ENCODE data around the gene SCN8A.
"Not testable (repeated sequence)": the region's sequence is repeated elsewhere in the genome, so short reads cannot be mapped to it uniquely, and the experiment has no call there.

The SCN8A gene

DNA sequence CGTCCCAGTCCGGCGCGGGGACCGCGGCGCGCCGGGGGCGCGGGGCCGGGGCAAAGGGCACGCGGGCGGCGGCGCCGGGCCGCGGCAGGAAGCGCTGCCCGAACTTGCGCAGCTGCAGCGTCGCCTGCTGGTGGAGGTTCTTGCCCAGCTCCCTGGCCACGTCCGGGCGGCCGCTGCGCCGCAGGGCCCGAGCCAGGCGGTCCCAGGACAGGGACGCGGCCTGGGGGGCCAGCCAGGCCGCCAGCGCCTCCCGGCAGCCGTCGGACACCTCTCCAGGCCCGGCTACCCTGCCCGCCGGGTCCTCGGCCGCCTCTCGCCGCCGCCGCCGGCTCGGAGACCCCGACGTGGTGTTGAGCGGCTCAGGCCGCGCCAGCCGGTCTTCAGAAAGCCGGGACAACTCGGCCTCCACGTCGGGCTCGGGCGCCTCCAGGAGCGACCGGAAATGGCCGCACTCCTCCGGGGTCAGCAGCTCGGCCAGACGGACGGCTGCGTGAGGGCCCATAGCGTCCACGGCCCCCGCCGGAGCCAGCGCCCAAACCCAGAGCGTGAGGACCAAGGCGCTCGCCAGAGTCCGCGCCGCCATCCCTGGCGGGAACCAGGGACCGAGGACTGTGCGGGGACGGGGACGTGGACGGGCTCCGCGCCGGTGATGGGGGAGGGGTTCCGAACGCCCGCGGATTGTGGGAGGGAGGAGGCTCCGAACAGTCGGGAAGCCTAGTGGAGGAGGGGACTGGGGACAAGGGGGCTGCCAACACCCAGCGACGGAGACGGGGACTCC is 223.5 kb downstream of the SCN8A start:
- DNase-seq (ENCODE audit: low read depth in 2 of 2) = peak in 1 of 2 donors; percentile 46

DNA sequence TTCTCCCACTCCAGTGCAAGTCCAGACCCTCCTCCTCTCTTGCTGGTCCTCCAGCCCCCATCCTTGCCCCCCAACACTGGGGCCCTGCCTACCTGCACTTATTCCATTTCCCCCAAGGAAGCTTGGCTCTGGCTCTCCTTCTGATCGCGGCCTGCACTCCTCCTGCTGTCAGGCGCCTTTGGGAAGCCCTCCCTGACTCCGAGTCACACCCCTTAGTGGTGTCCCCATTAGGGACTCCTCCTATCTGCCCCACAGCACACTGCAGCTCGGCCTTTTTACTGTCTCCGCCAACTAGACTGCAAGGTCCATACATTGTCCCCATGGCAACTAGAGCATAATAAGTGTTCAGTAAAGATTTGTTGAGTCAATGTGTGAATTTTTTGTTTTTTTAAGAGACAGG is 224.5 kb downstream of the SCN8A start:
- DNase-seq (ENCODE audit: low read depth in 2 of 2) = no peak

DNA sequence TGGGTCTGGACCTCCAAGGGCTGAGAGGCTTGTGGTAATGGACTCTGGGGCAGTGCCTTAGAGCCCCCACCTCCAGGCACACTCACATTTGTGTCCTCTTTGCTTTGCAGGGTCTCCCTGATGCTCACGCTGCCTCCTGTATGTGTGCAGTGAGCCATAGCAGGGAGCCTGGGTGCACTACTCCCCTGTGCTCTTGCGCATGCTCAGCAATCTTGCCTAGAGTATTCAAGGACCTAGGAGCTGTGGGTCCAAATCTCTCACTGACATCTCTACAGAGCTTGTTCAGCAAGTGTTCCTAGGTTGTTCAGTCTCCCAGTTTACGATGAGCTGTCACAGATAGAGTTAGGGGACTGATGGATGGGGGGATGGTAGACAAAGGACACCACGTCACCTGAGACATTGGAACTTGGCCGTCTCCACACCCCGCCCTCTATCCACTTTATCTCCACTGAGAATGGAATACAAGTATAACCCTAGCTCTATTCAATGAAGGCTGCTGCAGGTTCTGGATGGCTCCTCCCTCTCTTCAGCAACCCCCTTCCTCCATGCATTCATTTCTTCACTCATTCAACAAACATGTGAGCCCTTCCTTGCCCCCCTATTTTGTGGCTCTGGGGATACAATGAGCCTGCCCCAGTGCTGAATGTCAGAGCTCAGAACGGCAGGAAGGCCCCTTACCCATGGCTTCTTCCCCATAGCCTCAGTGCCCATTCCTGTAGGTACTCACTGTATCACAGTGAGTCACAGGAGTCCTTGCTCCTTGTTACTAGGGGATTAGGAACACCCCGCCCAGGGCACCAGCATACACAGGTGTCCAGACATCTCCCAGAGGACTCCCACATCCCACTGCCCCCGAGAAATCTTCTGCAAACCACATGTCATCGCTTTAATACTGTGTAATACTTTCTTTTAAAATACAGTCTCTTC is 226.3 kb downstream of the SCN8A start:
- DNase-seq (ENCODE audit: low read depth in 2 of 2) = no peak

DNA sequence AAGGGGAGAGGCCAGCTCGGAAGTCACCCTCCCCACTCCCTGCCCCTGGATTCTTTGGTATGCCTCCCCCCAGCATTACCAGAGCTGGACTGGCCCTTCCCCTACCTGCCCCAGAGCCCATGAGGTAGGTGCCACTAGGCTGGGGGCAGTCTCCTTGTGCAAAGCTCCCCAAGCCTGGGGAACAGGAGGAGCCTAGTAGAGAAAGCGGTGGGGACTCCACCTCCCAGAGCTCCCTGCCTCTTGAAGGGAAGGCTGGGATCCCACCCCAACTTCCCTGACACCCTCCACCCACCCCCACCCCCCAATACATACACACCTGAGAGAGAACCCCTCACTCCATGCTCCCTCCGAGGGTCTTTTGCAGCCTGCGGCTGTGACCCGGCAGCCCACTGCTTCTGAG is 227.1 kb downstream of the SCN8A start:
- DNase-seq (ENCODE audit: low read depth in 2 of 2) = no peak

DNA sequence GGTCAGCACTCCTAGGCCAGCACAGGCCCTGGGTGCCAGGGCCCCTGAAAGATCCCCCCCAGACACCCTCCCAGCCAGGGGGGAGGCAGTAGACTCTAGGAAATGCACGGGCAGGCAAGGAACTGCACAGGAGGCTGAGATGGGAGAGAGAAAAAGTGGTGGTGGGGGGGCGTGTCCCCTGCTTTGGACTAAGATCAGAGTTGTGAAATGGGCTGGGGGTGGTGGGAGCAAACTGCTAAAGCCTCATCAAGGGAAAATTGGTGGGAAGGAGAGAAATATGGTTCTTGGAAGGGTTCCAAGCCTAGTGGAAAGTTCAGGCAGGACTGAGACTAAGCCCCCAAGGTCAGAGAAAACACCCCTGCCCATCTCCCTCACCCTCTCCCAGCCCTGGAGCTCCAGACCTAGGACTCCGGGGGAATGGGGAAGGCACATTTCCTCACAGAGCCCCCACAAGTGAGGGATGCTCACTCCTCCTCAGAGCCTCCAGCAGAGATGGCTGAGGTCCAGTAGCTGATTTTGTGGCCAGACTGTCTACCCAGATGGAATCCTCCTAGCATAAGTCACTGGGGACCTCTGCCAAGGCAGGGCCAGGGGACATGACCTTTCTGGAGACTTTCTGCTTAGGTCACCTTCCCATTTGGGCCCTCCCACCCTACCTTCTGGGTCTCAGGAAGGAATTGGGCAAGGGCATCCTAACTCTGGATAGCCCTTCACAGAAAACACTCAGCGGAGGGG is 227.7 kb downstream of the SCN8A start:
- no peak for DNase-seq (ENCODE audit: low read depth in 2 of 2)

DNA sequence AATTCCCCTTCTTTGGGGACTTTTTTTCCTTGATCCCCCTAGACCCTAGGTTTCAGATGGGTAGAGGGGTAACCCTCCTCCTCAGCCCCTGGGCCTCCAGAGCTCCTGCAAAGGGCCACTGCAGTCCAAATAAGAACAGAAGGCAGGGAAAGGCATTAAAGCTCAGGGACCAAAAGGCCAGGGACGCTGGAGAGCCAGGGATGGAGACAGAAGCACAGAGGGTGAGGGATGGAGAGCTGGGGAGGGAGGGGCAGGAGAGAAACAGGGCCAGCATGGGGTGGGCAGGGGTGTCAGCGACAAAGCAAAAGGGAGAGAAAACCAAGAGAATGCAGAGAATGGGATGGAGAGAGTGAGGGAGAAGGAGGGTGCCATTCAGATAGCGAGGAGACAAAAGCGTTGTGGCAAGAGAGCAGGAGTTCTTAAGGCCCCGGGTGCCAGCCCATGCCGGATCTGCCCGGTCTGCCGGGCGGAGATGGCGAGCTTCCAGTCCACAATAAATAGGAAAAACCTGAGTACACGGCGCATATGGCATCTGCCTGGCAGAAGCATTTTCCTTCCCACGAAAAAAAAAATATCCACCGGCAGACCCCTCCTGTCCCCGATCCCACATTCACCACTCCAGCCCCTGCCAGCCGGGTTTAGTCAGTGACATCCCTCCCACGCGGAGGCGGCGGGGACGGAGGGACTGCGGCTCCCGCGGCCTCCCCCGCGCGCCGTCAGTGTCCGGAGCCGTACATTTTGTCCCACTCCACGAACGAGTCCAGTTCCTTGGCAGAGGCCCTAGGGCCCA is 228.9 kb downstream of the SCN8A start:
- no peak for DNase-seq (ENCODE audit: low read depth in 2 of 2)

DNA sequence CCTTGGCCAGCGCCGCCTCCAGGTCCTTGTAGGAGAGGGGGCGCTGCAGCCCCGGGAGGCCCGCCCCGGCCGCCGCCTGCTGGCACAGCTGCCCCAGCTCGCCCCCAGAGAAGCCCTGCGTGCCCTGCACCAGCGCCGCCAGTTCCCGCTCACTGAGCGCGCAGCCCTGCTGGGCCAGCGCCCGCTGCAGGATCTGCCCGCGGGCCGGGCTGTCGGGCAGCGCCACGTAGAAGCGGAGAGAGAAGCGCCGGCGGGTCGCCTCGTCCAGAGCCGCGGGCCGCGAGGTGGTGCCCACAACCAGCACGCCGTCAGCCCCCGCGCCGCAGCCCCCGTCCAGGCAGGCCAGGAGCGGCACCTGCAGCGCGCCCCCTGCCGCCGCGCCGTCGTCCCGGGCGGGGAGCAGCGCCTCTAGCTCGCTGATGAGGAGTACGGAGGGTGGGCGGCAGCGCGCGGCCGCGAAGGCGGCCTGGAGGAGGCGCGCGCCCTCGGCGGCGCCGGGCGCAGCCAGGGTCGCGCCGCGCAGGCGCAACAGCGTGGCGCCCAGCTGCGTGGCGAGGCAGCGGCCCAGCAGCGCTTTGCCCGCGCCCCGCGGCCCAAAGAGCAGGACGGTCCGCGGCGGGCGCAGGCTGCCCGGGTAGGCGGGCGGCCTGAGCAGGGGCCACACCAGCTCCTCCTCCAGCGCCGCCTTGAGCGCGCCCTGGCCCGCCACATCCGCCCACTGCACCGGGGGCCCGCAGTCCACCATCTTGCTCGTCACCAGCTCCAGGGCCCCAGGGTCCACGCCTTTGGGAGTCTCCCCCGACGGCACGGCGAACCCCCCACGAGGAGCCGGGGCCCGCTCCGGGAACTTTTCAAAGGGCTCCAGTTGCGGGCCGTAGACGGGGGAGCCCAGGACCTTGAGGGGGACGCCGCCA is 229.8 kb downstream of the SCN8A start:
- peak; percentile 66 to 80 for DNase-seq (ENCODE audit: low read depth in 2 of 2)

DNA sequence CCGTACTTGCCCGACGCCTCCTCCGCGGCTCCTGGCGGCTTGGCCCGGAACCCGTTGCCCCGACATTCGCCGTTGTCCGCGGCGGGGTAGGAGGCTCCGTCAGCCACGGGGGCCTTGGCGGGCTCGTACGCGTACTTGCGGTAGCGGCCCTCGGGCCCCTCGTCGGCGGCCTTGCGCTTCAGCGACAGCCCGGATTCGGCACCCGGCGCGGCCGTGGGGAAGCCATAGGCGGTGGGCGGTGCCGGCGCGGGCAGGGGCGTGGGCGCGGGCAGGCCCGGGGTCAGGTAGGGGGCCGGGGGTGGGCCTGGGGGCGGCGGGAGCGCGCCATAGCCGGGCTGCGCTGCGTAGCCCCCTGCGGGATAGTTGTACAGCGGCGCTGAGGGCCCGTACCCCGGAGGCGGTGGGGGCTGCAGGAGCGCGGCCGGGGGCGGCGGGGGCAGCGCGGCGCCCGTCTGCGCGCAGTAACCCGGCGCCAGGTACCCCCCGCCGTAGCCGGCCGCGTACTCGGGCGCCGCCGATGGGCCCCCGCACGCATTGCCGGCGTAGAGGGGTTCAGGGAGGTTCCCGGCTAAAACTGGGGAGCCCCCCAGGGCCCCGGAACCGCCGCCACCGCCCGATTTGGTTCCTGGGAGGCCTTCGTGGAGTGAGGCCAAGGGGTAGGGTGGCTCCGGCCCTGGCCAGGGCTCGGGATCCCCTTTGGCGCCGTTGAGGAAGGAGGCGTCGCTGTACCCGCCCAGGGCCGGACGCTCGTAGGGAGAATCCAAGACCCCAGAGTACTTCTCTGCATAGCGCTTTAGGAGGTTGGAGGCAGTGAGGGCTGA is 230.6 kb downstream of the SCN8A start:
- DNase-seq (ENCODE audit: low read depth in 2 of 2) = peak; percentile 15 to 43

DNA sequence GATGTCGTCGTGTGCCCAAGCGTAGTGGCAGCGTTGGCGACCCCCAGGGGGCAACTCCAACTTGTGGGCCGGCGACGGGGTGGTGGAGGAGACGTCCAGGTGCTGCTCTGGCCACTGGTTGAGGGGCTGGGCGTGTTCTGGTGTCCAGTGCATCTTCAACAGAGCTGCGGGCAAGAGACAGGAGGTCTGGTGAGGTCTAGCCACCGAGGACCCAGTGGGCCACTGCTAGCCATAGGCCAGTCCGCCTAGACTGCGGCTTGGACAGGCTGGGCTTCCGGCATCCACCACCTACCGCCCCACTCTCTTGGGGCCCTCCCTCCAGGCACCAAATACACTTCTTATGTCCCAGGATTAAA is 231.2 kb downstream of the SCN8A start:
- DNase-seq (ENCODE audit: low read depth in 2 of 2) = no peak

DNA sequence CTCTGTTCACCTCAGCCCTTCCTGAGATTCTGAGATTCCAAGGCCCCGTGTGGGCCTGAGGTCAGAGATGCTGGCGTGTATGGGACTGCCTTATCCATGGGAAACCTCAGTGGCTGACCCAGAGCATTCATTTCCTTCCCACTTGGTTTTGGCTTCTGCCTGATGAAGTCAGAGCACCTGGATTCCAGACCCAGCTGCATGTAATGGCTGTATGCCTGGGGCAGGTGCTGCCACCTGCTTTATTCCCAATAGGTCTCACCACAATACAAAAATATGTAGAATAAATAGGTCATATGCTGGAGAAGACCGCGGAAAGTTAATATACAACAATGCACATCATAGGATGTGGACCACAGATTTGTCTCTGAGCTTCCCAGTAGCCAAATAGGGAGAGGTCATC is 231.9 kb downstream of the SCN8A start:
- no peak for DNase-seq (ENCODE audit: low read depth in 2 of 2)

DNA sequence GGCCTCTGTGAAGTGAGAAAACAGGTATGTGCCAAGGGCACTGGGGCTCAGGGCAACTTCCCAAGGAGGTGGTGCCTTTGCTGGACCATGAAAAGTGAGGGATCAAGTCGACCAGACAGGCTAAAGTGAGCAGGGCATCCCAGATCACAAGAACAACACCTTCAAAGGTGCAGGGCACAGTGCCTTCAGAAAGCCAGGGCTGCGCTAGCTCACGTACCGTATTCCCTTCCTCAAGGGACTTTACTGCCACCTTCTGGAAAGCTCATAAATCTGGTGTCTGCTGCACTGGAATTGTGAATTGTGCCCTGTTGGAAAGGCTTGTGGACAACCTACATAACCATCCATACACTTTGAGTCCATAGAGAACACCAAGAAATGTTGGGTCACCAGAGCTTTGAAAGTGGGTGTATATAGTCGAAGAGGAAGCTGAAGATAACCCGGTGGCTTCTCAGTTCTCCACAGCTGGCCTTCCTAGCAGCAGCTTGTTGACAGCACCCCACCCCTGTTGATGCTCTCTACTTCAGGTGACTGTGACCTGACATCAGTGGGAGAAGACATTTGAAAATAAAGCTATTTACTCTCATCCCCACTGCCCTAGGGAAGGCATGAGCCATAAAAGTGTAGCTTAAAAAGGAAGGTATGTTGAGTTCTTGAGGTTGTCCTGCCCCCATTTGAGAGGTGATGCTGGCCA is 233.0 kb downstream of the SCN8A start:
- DNase-seq (ENCODE audit: low read depth in 2 of 2) = no peak

DNA sequence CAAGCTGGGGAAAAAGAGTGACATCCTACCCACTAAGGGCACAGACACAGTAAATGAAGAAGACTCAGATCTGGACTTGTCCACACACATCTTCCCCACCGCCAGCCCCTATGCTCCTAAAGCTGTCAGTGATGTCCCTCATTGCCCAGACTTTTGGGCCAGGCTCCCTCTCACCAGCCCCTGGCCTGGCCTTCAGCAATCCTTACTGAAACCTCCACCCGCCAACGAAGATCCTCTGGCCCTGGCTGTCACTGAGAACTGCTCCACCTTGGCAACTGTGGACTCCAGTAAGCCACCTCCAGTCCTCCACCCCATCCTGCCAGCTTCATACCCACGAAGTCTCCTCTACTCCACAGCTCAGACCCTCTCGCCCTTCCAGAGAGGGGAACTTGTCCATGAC is 234.2 kb downstream of the SCN8A start:
- no peak for DNase-seq (ENCODE audit: low read depth in 2 of 2)

DNA sequence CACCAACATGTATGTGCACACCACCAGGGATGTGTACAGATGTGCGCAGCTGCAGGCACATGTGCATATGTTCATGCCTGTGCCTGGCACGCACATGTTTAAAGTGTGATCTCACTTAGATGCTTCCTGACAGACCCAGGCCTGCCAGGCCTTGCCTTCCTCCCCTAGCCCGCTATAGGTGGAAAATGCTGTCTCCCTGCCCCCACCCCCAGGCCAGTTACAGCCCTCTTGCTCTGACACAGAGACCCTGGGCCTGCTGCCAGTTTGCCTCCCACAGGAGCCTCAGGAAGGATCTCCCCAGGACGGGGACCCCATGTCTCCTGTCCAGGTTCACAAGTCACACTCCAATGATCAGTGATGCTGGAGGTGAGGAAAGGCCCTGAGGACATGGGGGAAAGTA is 235.8 kb downstream of the SCN8A start:
- DNase-seq (ENCODE audit: low read depth in 2 of 2) = no peak

DNA sequence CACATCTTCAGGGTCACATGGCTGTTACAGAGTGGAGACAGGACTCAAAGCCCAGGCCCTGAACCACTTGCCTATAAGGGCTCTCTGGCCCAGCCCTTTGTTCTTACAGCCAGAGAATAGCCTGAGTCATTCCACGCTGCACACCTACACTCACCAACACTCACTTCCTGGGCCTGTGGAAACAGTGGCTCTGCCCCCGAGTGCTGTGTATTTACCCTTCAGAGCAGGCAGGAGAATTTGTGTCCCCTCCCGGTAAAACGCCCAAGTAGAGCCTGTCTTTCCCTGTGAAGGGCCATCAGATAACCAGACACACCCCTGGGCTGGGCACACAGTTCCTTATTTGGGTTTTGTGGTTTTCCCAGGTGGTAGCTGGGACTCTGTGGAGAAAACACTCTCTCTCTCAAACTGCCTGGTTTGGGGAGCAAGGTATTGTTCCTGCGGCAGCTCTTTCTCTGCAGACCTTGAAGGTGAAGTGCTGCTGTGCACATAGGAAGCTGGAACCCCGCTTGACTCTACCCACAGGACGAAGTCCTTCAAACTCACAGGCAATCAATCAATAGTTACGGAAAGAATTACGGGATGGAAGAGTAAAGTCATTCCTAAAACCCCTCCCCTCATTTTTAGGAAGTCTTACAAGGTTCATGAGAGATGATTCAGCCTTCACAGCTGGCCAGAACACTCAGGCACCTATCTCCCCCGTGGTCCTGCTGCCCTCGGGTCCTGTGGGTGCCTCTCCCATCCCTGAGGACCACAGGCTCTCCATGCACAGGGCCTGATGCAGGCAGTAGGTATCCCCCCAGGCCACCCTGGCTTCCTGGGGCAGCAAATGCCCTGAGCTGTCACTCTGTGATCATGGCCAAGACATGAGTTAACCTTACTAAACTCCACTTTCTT is 237.1 kb downstream of the SCN8A start:
- peak; percentile 19 to 30 for DNase-seq (ENCODE audit: low read depth in 2 of 2)

DNA sequence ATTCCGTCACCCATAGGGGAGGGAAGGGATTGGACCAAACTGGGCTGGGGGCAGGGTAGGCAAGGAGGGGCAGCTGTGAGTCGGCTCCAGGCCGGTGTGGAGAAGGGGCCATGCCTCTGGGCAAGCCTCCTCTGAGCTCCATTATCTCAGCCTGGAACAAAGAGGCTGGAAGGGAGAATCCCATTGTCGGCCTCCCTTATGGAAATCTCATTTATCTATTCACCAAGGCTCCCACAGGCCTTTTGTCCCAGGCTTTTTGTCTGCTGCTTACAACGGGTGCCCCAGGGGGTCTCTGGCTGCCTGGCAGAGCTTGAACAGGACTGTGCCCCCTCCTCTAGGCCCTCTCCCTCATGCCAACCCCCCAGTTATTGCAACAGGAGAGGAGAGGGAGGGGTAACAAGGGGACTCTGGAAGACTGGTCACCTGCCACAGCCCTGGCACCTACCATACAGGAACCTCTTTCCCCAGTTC is 238.0 kb downstream of the SCN8A start:
- DNase-seq (ENCODE audit: low read depth in 2 of 2) = no peak

DNA sequence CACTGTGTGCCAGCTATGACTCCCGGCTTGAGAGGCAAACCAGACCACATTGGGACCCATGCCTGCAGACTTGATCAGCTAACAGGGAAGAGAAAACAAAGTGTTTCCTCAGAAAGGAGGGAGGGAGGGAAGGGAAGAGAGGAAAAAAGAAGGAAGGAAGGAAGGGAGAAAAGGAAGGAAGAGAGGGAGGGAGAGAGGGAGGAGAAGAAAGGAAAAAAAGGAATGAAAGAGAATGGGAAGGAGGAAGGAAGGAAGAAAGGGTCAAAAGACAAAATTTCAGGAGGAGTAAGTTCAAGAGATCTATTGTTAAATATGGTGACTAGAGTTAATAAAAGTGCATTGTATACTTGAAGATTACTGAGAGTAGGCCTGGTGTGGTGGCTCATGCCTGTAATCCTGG is 238.6 kb downstream of the SCN8A start:
- DNase-seq (ENCODE audit: low read depth in 2 of 2) = no peak

DNA sequence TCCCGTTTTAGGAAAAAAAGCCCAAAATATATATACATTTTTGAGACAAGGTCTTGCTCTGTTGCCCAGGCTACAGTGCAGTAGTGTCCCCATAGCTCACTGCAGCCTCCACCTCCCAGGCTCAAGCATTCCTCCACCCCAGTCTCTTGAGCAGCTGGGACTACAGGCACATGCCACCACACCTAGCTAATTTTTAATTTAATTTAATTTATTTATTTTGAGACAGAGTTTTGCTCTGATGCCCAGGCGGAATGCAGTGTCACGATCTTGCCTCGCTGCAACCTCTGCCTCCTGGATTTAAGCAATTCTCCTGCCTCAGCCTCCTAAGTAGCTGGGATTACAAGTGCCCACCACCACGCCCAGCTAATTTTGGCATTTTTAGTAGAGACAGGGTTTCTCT is 240.8 kb downstream of the SCN8A start:
- DNase-seq (ENCODE audit: low read depth in 2 of 2) = not testable (repeated sequence)

Measured in stimulated activated CD8-positive, alpha-beta memory T cell treated with anti-CD3 and anti-CD28 coated beads, Interleukin-15, amount 100 ng/mL, for 4 hours (primary cell).